OCI-LY3 (cell line): ENCODE measurements around the gene SMPD2.

Experiments
- H2AFZ ChIP-seq: fragments of 200-600, 300-600 bp; shearing (Covaris generic); 2 replicates; pipeline ENCODE4 v1.6.0; 2014; ENCODE audit warnings: antibody characterized with exemption, low read depth, low read length
- H3K27ac ChIP-seq: fragments of 200-600, 300-600 bp; sonication (generic); 2 replicates; pipeline ENCODE4 v1.5.1; 2014; ENCODE audit warnings: mild to moderate bottlenecking, low read length, moderate library complexity, mixed read lengths
- H3K27me3 ChIP-seq: fragments of 200-600, 300-600 bp; sonication (generic); 2 replicates; pipeline ENCODE4 v1.6.1; 2014; ENCODE audit warnings: low read depth, low read length, mixed read lengths
- H3K36me3 ChIP-seq: fragments of 200-600, 300-600 bp; sonication (generic); replicated peaks from 2 replicates; pipeline ENCODE3; 2014; ENCODE audit warnings: low read depth, low read length, mixed read lengths
- H3K4me1 ChIP-seq: fragments of 300-600, 200-600 bp; sonication (generic); 2 replicates; pipeline ENCODE4 v1.6.1; 2014; ENCODE audit warnings: low read length, mixed read lengths
- H3K4me2 ChIP-seq: fragments of 200-600, 300-600 bp; sonication (generic); 2 replicates; pipeline ENCODE4 v1.6.1; 2014; ENCODE audit warnings: low read length, mixed read lengths
- H3K4me3 ChIP-seq: fragments of 300-600, 200-600 bp; sonication (generic); 2 replicates; pipeline ENCODE4 v1.5.1; 2014; ENCODE audit warnings: antibody characterized with exemption, mild to moderate bottlenecking, low read length, moderate library complexity
- H3K79me2 ChIP-seq: fragments of 300-600, 200-600 bp; shearing (Covaris generic); 2 replicates; pipeline ENCODE4 v1.6.1; 2014; ENCODE audit warnings: mild to moderate bottlenecking, low read length, mixed read lengths
- H3K9ac ChIP-seq: fragments of 300-600, 200-600 bp; shearing (Covaris generic); 2 replicates; pipeline ENCODE4 v1.6.0; 2014; ENCODE audit warnings: mild to moderate bottlenecking, low read length, moderate library complexity
- H3K9me3 ChIP-seq: fragments of 200-600, 300-600 bp; shearing (Covaris generic); 2 replicates; pipeline ENCODE4 v1.6.1; 2014; ENCODE audit warnings: low read length, mixed read lengths; ENCODE audit not compliant: insufficient read depth
- H4K20me1 ChIP-seq: fragments of 200-600, 300-600 bp; sonication (generic); 2 replicates; pipeline ENCODE4 v1.6.1; 2016; ENCODE audit warnings: low read length, mixed read lengths; ENCODE audit not compliant: insufficient read depth
- CTCF ChIP-seq: fragments of 200-600, 300-600 bp; sonication (generic); IDR thresholded peaks from 2 replicates; pipeline ENCODE4 v1.5.1; 2014; ENCODE audit warnings: antibody characterized with exemption, low read length, low read depth
- EZH2phosphoT487 ChIP-seq: fragments of 200-600 bp; shearing (Covaris generic); IDR thresholded peaks from 2 replicates; pipeline ENCODE4 v1.6.1; 2018; ENCODE audit warnings: antibody characterized with exemption, mixed run types, low read depth

SMPD2 gene

GRCh38 chr6:109448615-109449014 lies 8.1 kb downstream of the SMPD2 start:
- Histone ChIP-seq H3K4me2 (no peak overlapping the region), H3K36me3 (peaks cover 3% of the 10 kb centered on the region), H3K9me3 (no peaks in the 10 kb centered on the region)

GRCh38 chr6:109449064-109449794 lies 8.7 kb downstream of the SMPD2 start:
- TF ChIP-seq EZH2phosphoT487 (no peak), CTCF (no peak)
- Histone ChIP-seq H3K79me2 (no peaks in the 10 kb centered on the region; the same call in 1 of the 2 replicates), H3K36me3 (peaks cover 3% of the 10 kb centered on the region), H3K9me3 (no peaks in the 10 kb centered on the region), H3K4me1 (peaks cover 6% of the 10 kb centered on the region), H3K4me3 (no peak overlapping the region), H3K4me2 (no peak overlapping the region), H4K20me1 (no peaks in the 10 kb centered on the region), H3K9ac (no peak overlapping the region), H3K27me3 (no peaks in the 10 kb centered on the region), H2AFZ (no peak overlapping the region), H3K27ac (no peak overlapping the region)

More at GRCh38 chr6:109448615-109449014, 8.1 kb downstream of the SMPD2 start:
- no peak overlapping the region for H3K27ac ChIP-seq
- H2AFZ ChIP-seq, result no peak overlapping the region
- TF ChIP-seq CTCF (no peak), EZH2phosphoT487 (no peak)
- H3K79me2 ChIP-seq, result no peaks in the 10 kb centered on the region
- H4K20me1 ChIP-seq, result no peaks in the 10 kb centered on the region
- H3K4me1 ChIP-seq, result peaks cover under 1% of the 10 kb centered on the region
- no peaks in the 10 kb centered on the region for H3K27me3 ChIP-seq
- H3K9ac ChIP-seq, result no peak overlapping the region
- no peak overlapping the region for H3K4me3 ChIP-seq

- H2AFZ ChIP-seq, result no peak overlapping the region
- no peak for TF ChIP-seq EZH2phosphoT487
- no peak for TF ChIP-seq CTCF
- no peaks in the 10 kb centered on the region for H3K27me3 ChIP-seq
- H3K79me2 ChIP-seq, result no peaks in the 10 kb centered on the region; the same call in 1 of the 2 replicates
- H4K20me1 ChIP-seq, result no peaks in the 10 kb centered on the region
- no peak overlapping the region for H3K4me2 ChIP-seq
- H3K9ac ChIP-seq, result no peak overlapping the region
- peaks cover 9% of the 10 kb centered on the region for H3K4me1 ChIP-seq
- H3K9me3 ChIP-seq, result no peaks in the 10 kb centered on the region
- no peaks in the 10 kb centered on the region for H3K36me3 ChIP-seq
- no peak overlapping the region for H3K27ac ChIP-seq
- H3K4me3 ChIP-seq, result no peak overlapping the region
Observed at GRCh38 chr6:109449795-109450673, 9.5 kb downstream of the SMPD2 start.

- no peaks in the 10 kb centered on the region for H3K36me3 ChIP-seq
- no peaks in the 10 kb centered on the region for H4K20me1 ChIP-seq
- no peak overlapping the region for H3K27ac ChIP-seq
- H3K4me3 ChIP-seq, result no peak overlapping the region
- H3K79me2 ChIP-seq, result no peaks in the 10 kb centered on the region; the same call in 1 of the 2 replicates
- no peaks in the 10 kb centered on the region for H3K9me3 ChIP-seq
- no peak overlapping the region for H3K9ac ChIP-seq
- no peak overlapping the region for H2AFZ ChIP-seq
- no peaks in the 10 kb centered on the region for H3K27me3 ChIP-seq
- no peak overlapping the region for H3K4me2 ChIP-seq
- TF ChIP-seq EZH2phosphoT487, result no peak
- peaks cover 9% of the 10 kb centered on the region for H3K4me1 ChIP-seq
Observed at GRCh38 chr6:109450801-109451200, 10.3 kb downstream of the SMPD2 start.
